Measurements from ENCODE around the gene CRYL1. TPM values are rescaled to one million over a fixed set of nuclear protein-coding genes. Genes with fewer than 3 reads are reported as not detected.

CRYL1 gene
- total and polyA plus RNA-seq, 2 experiments from 2014 or later, result 11.3 to 16.1 TPM

DNA sequence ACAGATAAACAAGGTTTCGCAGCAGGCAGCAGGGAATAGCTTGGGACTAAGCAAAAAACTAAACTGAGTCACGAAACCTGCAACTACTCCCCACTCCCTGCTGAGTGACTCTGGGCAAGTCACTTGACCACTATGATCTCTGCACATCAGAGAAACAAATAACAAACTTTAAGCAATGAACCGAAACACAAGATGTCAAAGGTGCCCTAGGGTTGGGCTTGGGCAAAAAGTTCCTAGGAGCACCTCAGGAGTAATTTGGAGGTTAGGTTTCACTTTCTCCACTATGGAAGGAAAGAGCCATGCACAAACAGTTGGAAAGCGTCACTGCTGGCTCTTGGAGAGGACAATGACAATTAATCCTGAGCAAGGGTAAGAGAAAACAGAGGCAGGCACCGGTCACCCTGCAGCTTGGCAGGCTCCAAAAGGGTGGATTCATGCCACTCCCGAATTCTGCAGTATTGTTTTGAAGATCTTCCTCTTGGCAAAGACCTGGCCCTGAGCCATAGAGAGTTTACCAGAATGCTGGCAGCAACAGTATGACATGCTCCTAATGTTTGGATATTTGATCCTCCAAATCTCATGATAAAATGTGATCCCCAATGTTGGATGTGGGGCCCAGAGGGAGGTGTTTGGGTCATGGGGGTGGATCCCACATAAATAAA is 60.3 kb downstream of the CRYL1 start:
- Histone ChIP-seq H3K9me3 (ENCODE audit: low read depth) (no peaks in the 10 kb centered on the region), H3K4me1 (ENCODE audit: insufficient read depth) (peaks cover 6% of the 10 kb centered on the region; the same call in 1 of the 2 replicates), H3K4me3 (no peak overlapping the region), H3K27ac (no peak overlapping the region), H3K27me3 (replicated peaks; ENCODE audit: insufficient read depth) (no peaks in the 10 kb centered on the region), H3K79me2 (ENCODE audit: insufficient read depth) (no peaks in the 10 kb centered on the region), H2AFZ (no peak overlapping the region), H3K36me3 (ENCODE audit: low read depth) (no peaks in the 10 kb centered on the region), H3K9ac (no peak overlapping the region), H3K9me2 (ENCODE audit: insufficient read depth) (no peaks in the 10 kb centered on the region), H3K4me2 (ENCODE audit: unreplicated experiment) (peak overlapping the region; percentile 24), H3F3A (ENCODE audit: insufficient read depth) (no peaks in the 10 kb centered on the region), H4K20me1 (ENCODE audit: insufficient read depth) (no peaks in the 10 kb centered on the region)
- DNase-seq, result peak; percentile 34
- 45 to 51% methylated on average over 6 of the region's 6 CpGs for WGBS, 2 experiments (ENCODE audit: low coverage in 1 of 2, low lambda C conversion rate in 2 of 2, missing lambda C conversion rate in 2 of 2)
- in situ Hi-C loops (cut with MboI), result no loop called here
- TF ChIP-seq EZH2 (IDR thresholded peaks at IDR 0.05; ENCODE audit: insufficient read depth, poor library complexity, severe bottlenecking) (no peak), EZH2phosphoT487 (IDR thresholded peaks at IDR 0.05; ENCODE audit: insufficient read depth, low read depth) (no peak)

DNA sequence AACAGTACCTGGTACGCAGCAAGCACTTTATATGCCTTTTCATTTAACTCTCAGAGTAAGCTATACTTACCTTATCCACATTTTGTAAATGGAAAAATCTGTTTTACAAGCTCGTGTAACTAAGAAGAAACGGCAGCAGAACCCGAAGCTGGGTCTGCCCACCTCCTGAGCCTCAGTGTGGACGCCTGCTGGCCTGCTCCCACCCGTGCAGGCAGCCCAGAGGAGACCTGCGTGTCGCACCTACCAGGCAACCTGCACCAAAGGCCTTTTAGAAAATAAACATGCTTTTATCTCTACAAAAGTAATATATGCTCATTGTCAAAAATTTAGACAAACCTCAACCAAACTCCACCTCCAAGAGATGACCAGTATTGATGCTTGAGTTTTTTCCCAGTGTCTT is 62.7 kb downstream of the CRYL1 start:
- WGBS, 2 experiments (ENCODE audit: low coverage in 1 of 2, low lambda C conversion rate in 2 of 2, missing lambda C conversion rate in 2 of 2), result 73 to 78% methylated on average over 8 of the region's 8 CpGs
- H3K9me2 ChIP-seq (ENCODE audit: insufficient read depth), result no peaks in the 10 kb centered on the region
- no peak overlapping the region for H3K4me2 ChIP-seq (ENCODE audit: unreplicated experiment)
- no peaks in the 10 kb centered on the region for H3K9me3 ChIP-seq (ENCODE audit: low read depth)
- H3K4me3 ChIP-seq, result no peak overlapping the region
- H3F3A ChIP-seq (ENCODE audit: insufficient read depth), result no peaks in the 10 kb centered on the region
- H3K27me3 ChIP-seq (replicated peaks; ENCODE audit: insufficient read depth), result no peaks in the 10 kb centered on the region
- TF ChIP-seq EZH2 (IDR thresholded peaks at IDR 0.05; ENCODE audit: insufficient read depth, poor library complexity, severe bottlenecking), result no peak
- no peak for TF ChIP-seq EZH2phosphoT487 (IDR thresholded peaks at IDR 0.05; ENCODE audit: insufficient read depth, low read depth)
- peaks cover 6% of the 10 kb centered on the region; the same call in 1 of the 2 replicates for H3K4me1 ChIP-seq (ENCODE audit: insufficient read depth)
- no peak overlapping the region for H3K9ac ChIP-seq
- no peaks in the 10 kb centered on the region for H4K20me1 ChIP-seq (ENCODE audit: insufficient read depth)
- no peak for DNase-seq
- no peak overlapping the region for H2AFZ ChIP-seq
- no peak overlapping the region for H3K27ac ChIP-seq
- H3K36me3 ChIP-seq (ENCODE audit: low read depth), result no peaks in the 10 kb centered on the region
- no peaks in the 10 kb centered on the region for H3K79me2 ChIP-seq (ENCODE audit: insufficient read depth)
- in situ Hi-C loops (cut with MboI), result no loop called here

DNA sequence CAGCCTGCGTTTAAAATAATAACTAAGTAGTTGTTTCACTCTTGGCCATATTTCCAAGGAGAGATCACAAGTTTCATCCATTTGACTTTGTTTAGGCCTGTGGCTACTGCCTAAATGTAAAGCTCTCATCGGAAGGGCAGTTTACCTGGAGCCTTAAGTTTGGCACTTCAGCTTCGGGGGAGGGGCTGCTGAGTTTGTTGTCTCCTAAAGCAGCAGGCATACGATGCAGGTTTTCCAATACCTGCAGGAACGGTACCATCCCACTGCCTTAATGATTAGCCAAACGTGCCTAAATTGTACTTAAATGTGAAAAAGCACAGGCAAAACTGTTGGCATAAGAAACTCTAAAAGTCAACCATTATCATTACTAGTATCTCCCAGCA is 63.1 kb downstream of the CRYL1 start:
- no peak for TF ChIP-seq EZH2 (IDR thresholded peaks at IDR 0.05; ENCODE audit: insufficient read depth, poor library complexity, severe bottlenecking)
- no peak for TF ChIP-seq EZH2phosphoT487 (IDR thresholded peaks at IDR 0.05; ENCODE audit: insufficient read depth, low read depth)
- Histone ChIP-seq H3F3A (ENCODE audit: insufficient read depth) (no peaks in the 10 kb centered on the region), H3K9me3 (ENCODE audit: low read depth) (no peaks in the 10 kb centered on the region), H3K9ac (no peak overlapping the region), H4K20me1 (ENCODE audit: insufficient read depth) (no peaks in the 10 kb centered on the region), H2AFZ (no peak overlapping the region), H3K9me2 (ENCODE audit: insufficient read depth) (no peaks in the 10 kb centered on the region), H3K4me1 (ENCODE audit: insufficient read depth) (peaks cover 6% of the 10 kb centered on the region; the same call in 1 of the 2 replicates), H3K4me3 (no peak overlapping the region), H3K4me2 (ENCODE audit: unreplicated experiment) (no peak overlapping the region), H3K27ac (no peak overlapping the region), H3K27me3 (replicated peaks; ENCODE audit: insufficient read depth) (no peaks in the 10 kb centered on the region), H3K79me2 (ENCODE audit: insufficient read depth) (no peaks in the 10 kb centered on the region), H3K36me3 (ENCODE audit: low read depth) (no peaks in the 10 kb centered on the region)
- in situ Hi-C loops (cut with MboI), result no loop called here
- no peak for DNase-seq
- 69 to 72% methylated on average over 6 of the region's 6 CpGs for WGBS, 2 experiments (ENCODE audit: low coverage in 1 of 2, low lambda C conversion rate in 2 of 2, missing lambda C conversion rate in 2 of 2)

DNA sequence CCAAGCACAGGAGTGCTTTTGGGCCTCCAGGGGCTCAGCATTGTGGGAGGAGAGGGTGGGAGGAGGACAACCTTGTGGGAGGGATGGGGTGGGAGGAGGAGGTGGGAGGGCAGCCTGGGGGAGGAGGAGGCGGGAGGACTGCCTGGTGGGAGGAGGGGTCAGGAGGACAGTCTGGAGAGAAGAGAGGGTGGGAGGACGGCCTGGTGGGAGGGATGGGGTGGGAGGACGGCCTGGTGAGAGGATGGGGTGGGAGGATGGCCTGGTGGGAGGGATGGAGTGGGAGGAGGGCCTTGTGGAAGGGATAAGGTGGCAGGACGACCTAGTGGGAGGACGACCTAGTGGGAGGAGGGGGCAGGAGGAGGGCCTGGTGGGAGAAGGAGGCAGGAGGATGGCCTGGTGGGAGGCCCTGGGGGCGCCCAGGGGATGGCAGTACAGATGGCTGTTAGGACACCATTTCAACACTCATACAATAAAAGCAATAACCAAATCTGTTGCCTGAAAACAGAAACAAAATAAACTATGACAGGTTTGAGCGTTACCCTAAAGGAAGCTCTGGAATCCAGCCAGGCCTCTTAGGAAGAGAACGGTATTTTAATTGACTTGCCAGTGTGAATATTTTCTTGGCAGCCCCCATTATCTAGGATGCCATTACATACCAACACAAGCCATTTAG is 63.7 kb downstream of the CRYL1 start:
- no peaks in the 10 kb centered on the region for H3K36me3 ChIP-seq (ENCODE audit: low read depth)
- no peak overlapping the region for H3K9ac ChIP-seq
- no peaks in the 10 kb centered on the region for H3K9me2 ChIP-seq (ENCODE audit: insufficient read depth)
- H2AFZ ChIP-seq, result no peak overlapping the region
- 60 to 61% methylated on average over 3 to 8 of the region's 8 CpGs for whole genome bisulfite sequencing, 2 experiments (ENCODE audit: low coverage in 1 of 2, low lambda C conversion rate in 2 of 2, missing lambda C conversion rate in 2 of 2)
- no peaks in the 10 kb centered on the region for H3K9me3 ChIP-seq (ENCODE audit: low read depth)
- no peaks in the 10 kb centered on the region for H3F3A ChIP-seq (ENCODE audit: insufficient read depth)
- in situ Hi-C loops (cut with MboI), result no loop called here
- H3K27me3 ChIP-seq (replicated peaks; ENCODE audit: insufficient read depth), result no peaks in the 10 kb centered on the region
- H4K20me1 ChIP-seq (ENCODE audit: insufficient read depth), result no peaks in the 10 kb centered on the region
- H3K4me3 ChIP-seq, result no peak overlapping the region
- H3K79me2 ChIP-seq (ENCODE audit: insufficient read depth), result no peaks in the 10 kb centered on the region
- peaks cover 6% of the 10 kb centered on the region; the same call in 1 of the 2 replicates for H3K4me1 ChIP-seq (ENCODE audit: insufficient read depth)
- TF ChIP-seq EZH2phosphoT487 (IDR thresholded peaks at IDR 0.05; ENCODE audit: insufficient read depth, low read depth) (no peak), EZH2 (IDR thresholded peaks at IDR 0.05; ENCODE audit: insufficient read depth, poor library complexity, severe bottlenecking) (no peak)
- H3K4me2 ChIP-seq (ENCODE audit: unreplicated experiment), result no peak overlapping the region
- DNase-seq, result no peak
- no peak overlapping the region for H3K27ac ChIP-seq

All from GM23248 (cell line).